Keratinocyte (primary cell): ENCODE results near the gene TREML1.

ENCODE experiments used
- CTCF ChIP-seq, 3 experiments: IDR thresholded peaks in 1 of 3; conservative IDR thresholded peaks in 1 of 3; optimal IDR thresholded peaks in 1 of 3; 2 replicates in 2 of 3; 3 replicates in 1 of 3; pipeline versions ENCODE3 to v1.5.1; 2011; ENCODE audit warnings: low read length in 3 of 3, mild to moderate bottlenecking in 3 of 3, moderate library complexity in 2 of 3, control low read depth in 1 of 3, inconsistent platforms in 1 of 3; ENCODE audit not compliant: insufficient read depth in 2 of 3; ENCODE audit errors: extremely low read depth in 1 of 3
- EZH2 ChIP-seq: IDR thresholded peaks from one replicate; pipeline ENCODE4 v1.6.1; 2012; ENCODE audit warnings: inconsistent platforms, mild to moderate bottlenecking, low read length, moderate library complexity

- TF ChIP-seq CTCF (optimal IDR thresholded peaks at IDR 0.05 in 1 of 3, IDR thresholded peaks at IDR 0.05 in 1 of 3, conservative IDR thresholded peaks at IDR 0.05 in 1 of 3; ENCODE audit: extremely low read depth in 1 of 3, insufficient read depth in 2 of 3, low read length in 3 of 3) (no peak), EZH2 (no peak)
These were observed 1.1 kb upstream of the TREML1 start for GRCh38 chr6:41155132-41155805.
